Activated T-cell treated with anti-CD3 and anti-CD28 coated beads for 4 hours (primary cell): Measurements from ENCODE around the gene OR4M2.
"Not testable (repeated sequence)": the region's sequence is repeated elsewhere in the genome, so short reads cannot be mapped to it uniquely, and the experiment has no call there.

Source experiments
- DNase-seq: peaks from one replicate; pipeline ENCODE4 v3.0.0-alpha.2; 2020

Gene OR4M2, protein sequence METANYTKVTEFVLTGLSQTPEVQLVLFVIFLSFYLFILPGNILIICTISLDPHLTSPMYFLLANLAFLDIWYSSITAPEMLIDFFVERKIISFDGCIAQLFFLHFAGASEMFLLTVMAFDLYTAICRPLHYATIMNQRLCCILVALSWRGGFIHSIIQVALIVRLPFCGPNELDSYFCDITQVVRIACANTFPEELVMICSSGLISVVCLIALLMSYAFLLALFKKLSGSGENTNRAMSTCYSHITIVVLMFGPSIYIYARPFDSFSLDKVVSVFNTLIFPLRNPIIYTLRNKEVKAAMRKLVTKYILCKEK

DNA sequence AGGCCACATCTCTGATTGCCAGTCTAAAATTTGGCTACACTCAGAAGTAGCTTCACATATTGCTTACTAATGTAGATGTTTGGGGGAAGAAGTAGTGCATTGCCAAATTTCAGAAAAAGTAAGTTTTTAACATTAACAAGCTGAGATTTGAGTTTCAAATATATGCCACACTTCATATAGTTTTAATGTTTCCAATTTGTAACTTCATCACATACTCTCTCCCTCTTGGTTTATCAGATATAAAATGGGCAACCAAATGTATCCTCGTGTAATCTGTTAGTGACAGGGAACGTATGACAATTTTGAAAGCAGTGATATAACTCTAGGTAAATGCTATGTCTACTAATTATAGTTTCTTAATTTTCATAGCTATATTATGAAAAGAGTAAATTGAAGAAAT is at the start of gene OR4M2:
Gene OR4M2 (plus strand): TSS at position 301 of the 400 bp plus-strand sequence. CDS start 98 bp downstream, at position 399.
- DNase-seq: not testable (repeated sequence)

DNA sequence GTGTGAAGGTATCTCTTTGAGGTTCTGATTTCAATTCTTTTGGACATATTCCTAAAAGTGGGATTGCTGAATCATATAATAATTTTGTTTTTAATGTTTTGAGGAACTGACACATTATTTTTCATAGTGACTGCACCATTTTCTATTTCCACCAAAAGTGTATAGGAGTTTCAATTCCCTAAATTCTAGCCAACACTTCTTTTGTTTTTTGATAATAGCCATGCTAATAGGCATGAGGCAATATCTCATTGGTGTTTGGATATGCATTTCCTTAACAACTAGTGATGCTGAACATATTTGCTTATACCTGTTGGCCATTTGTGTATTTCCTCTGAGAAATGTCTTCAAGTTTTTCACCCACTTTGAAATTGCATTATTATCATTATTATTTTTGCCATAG is 11.1 kb upstream of the OR4M2 start:
- not testable (repeated sequence) for DNase-seq

DNA sequence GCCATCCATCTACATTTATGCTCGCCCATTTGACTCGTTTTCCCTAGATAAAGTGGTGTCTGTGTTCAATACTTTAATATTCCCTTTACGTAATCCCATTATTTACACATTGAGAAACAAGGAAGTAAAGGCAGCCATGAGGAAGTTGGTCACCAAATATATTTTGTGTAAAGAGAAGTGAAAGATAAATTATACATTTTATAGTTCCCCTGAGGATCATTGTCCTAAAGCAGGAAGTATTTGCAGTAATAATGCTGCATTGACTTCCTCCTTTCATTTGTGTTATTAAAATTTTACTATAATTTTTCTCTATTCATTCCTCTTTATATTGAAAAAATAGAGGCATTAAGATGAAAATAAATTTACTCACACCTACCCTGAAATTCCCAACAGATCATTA is 1.1 kb downstream of the OR4M2 start:
- DNase-seq: not testable (repeated sequence)

DNA sequence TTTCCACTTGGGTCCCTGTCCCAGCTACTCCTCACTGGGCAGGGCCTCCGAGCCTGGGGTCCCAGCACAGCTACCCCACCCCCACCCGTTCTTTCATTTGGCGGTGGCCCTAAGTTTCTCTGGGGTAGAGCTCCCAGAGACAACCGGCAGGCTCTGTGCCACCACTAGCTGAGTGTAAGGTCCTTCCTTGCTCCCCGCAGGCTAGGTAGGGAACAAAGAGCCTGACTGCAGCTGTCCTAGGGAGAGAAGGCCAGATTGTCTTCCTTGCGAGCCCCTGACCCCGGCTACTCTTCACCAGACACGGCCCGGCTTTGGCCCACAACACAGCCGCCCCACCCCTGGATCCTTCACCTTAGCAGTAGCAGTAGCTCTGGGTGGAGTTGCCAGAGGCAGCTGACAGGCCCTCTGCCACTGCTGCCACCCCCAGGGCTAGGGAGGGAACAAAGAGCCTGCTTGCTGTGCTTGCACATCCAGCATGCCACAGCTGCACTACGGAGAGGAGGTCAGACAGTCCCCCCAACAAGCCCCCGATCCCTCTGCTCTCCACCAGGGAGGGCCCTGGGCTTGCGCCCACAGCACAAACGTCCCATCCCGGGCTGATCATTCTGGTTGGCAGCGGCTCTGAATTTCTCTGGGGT is 18.4 kb downstream of the OR4M2 start:
- not testable (repeated sequence) for DNase-seq

DNA sequence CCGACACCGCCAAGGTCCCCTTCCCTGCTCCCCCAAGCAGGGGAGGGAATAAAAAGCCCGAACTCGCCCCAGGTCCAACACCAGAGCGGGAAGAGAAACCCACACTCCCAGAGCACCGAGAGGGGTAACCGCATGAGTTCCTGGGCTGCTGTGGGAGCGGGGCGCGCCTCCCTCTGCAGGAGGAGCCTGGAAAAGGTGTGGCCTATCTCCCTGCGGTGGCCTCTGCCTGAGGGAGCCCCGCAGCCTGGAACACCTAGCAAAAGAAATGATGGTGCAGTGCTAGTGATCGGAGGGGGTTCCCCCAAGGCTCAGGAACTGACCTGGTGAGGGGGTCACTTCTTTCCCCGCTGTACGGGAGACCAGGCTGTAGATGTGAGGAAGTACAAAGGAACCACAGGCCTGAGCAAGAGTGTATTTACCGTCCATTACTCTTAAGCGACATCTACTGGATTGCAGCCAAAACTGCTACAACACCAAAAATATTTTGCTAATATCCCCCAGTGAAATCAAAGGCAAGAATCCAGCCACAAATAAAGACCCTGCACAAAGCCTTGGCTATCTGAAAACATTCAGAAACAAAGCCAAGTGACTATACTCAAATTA is 19.1 kb downstream of the OR4M2 start:
- DNase-seq: not testable (repeated sequence)

DNA sequence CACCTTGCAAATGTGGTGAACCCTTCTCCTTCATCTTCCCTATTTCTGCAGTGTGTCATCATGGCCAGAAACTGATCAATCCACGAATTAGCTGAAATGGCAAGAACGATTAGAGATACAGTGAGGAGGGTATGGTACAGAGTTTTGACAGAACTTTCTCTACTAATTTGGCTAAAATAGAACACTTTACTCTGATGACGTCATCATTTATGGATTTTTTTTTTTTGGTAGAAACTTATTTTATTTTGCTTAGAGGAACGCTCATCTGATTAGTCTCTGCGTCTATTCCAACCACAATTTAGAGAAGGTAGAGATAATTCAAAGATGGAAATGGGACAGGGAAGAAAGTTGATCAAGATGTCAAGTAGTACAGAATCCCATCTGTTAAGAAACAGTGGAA is 41.7 kb downstream of the OR4M2 start:
- not testable (repeated sequence) for DNase-seq
